Body of pancreas (tissue), 4 donors: ENCODE measurements around the gene PTGDS. TPM values are rescaled to one million over a fixed set of nuclear protein-coding genes. Genes with fewer than 3 reads are reported as not detected.

Source experiments
- ATAC-seq: fragments of 150-250 bp; one replicate; pipeline ENCODE4 v1.9.1; 2016
- DNase-seq, 4 donors: peaks; one replicate each; pipeline ENCODE4 v3.0.0-alpha.2; 2019
- H3K27ac ChIP-seq, 4 donors: fragments of 200-600 bp; sonication (generic); 1 replicate in 3 of 4; 2 replicates in 1 of 4; pipeline versions ENCODE4 v1.5.1 to v1.6.1; 2016 to 2019; ENCODE audit warnings: mild to moderate bottlenecking in 1 of 4, mixed read lengths in 1 of 4, moderate library complexity in 1 of 4
- H3K27me3 ChIP-seq, 2 donors: fragments of 200-600 bp; sonication (generic); one replicate each; pipeline ENCODE4 v1.6.0; 2016; ENCODE audit warnings: mild to moderate bottlenecking in 1 of 2
- H3K36me3 ChIP-seq, 2 donors: fragments of 200-600 bp; sonication (generic); replicated peaks in 1 of 2; 2 replicates each; pipeline ENCODE4 v1.5.1; 2016; ENCODE audit warnings: low read depth in 2 of 2; ENCODE audit not compliant: insufficient read depth in 1 of 2
- H3K4me1 ChIP-seq: fragments of 200-600 bp; sonication (generic); one replicate; pipeline ENCODE4 v1.6.0; 2016
- H3K4me3 ChIP-seq, 2 donors: fragments of 200-600 bp; sonication (generic); 1 replicate in 1 of 2; 2 replicates in 1 of 2; pipeline ENCODE4 v1.5.1; 2016 to 2019
- H3K9me3 ChIP-seq, 3 donors: fragments of 200-600 bp; sonication (generic); 1 replicate in 2 of 3; 2 replicates in 1 of 3; pipeline ENCODE4 v1.5.1; 2016
- CTCF ChIP-seq, 7 experiments: fragments of 450-650 bp in 4 of 7; fragments of 200-600 bp in 3 of 7; sonication (generic) in 3 of 7; IDR thresholded peaks; one replicate each; pipeline ENCODE4 v1.5.1; 2016 to 2019; ENCODE audit warnings: antibody characterized with exemption in 7 of 7
- POLR2A ChIP-seq, 3 donors: fragments of 450-650 bp; IDR thresholded peaks; one replicate each; pipeline ENCODE4 v1.6.1; 2016; ENCODE audit warnings: antibody characterized with exemption in 3 of 3, mild to moderate bottlenecking in 2 of 3
- WGBS, 2 donors: methylation state at CpG; one replicate each; pipeline ENCODE4 v1.1.5; 2017; 5-methylcytosine and 5-hydroxymethylcytosine counted together
- intact Hi-C: fragments of 100-400 bp; cut with DNase I; formaldehyde crosslinking; loops from one replicate; pipeline ENCODE4 v1.15.1; 2023
- total RNA-seq, 2 donors: library from RNA; depleted of rRNA; stranded (reverse); fragments of >200 nt; gene quantifications; one replicate each; pipeline ENCODE4 v1.1.0, GENCODE V29; 2016

Gene PTGDS
- total RNA-seq, 2 donors from 2014 or later, result 17.8 to 48.0 TPM

- intact Hi-C loops, result no loop called here
Measured at GRCh38 chr9:136960938-136961275, 16.4 kb upstream of the PTGDS start.

GRCh38 chr9:136961279-136962065, 15.8 kb upstream of the PTGDS start:
- intact Hi-C loops, result no loop called here
- DNase-seq, result no peak
- H3K4me3 ChIP-seq, result no peak overlapping the region
- 79 to 84% methylated on average over 10 to 23 of the region's 23 CpGs for WGBS, 2 donors
- H3K27ac ChIP-seq, result no peak overlapping the region
- TF ChIP-seq POLR2A (IDR thresholded peaks at IDR 0.05), result no peak
- no peak for TF ChIP-seq CTCF (IDR thresholded peaks at IDR 0.05)
- no peak for ATAC-seq
- H3K36me3 ChIP-seq, result no peaks in the 10 kb centered on the region
- H3K4me1 ChIP-seq, result peaks cover 6% of the 10 kb centered on the region
- no peaks in the 10 kb centered on the region for H3K9me3 ChIP-seq
- H3K27me3 ChIP-seq, result no peaks in the 10 kb centered on the region

More at GRCh38 chr9:136960938-136961275, 16.4 kb upstream of the PTGDS start:
- ATAC-seq, result no peak
- no peaks in the 10 kb centered on the region for H3K9me3 ChIP-seq
- peaks cover under 1% of the 10 kb centered on the region for H3K4me1 ChIP-seq
- H3K4me3 ChIP-seq, result no peak overlapping the region
- no peak for DNase-seq
- H3K36me3 ChIP-seq, result no peaks in the 10 kb centered on the region
- no peaks in the 10 kb centered on the region for H3K27me3 ChIP-seq
- WGBS, 2 donors, result 86 to 87% methylated on average over 3 to 15 of the region's 15 CpGs
- TF ChIP-seq POLR2A (IDR thresholded peaks at IDR 0.05), result no peak
- TF ChIP-seq CTCF (IDR thresholded peaks at IDR 0.05), result no peak
- no peak overlapping the region for H3K27ac ChIP-seq

- 90 to 96% methylated on average over 9 of the region's 9 CpGs for WGBS, 2 donors
- H3K4me1 ChIP-seq, result peaks cover 7% of the 10 kb centered on the region
- no peaks in the 10 kb centered on the region for H3K36me3 ChIP-seq
- DNase-seq (no peak), ATAC-seq (no peak)
- no peak for TF ChIP-seq CTCF (IDR thresholded peaks at IDR 0.05)
- no peak for TF ChIP-seq POLR2A (IDR thresholded peaks at IDR 0.05)
- intact Hi-C loops, result no loop called here
- no peaks in the 10 kb centered on the region for H3K27me3 ChIP-seq
- H3K9me3 ChIP-seq, result no peaks in the 10 kb centered on the region
- no peak overlapping the region for H3K27ac ChIP-seq
- no peak overlapping the region for H3K4me3 ChIP-seq
Measured at GRCh38 chr9:136962163-136962562, 15.1 kb upstream of the PTGDS start.

GRCh38 chr9:136962701-136963248, 14.5 kb upstream of the PTGDS start:
- Histone ChIP-seq H3K27ac (no peak overlapping the region), H3K4me3 (no peak overlapping the region), H3K36me3 (no peaks in the 10 kb centered on the region), H3K9me3 (no peaks in the 10 kb centered on the region), H3K27me3 (no peaks in the 10 kb centered on the region), H3K4me1 (peaks cover 7% of the 10 kb centered on the region)
- no peak for ATAC-seq
- intact Hi-C loops, result no loop called here
- no peak for DNase-seq
- WGBS, 2 donors, result 69 to 85% methylated on average over 4 to 11 of the region's 11 CpGs
- TF ChIP-seq POLR2A (IDR thresholded peaks at IDR 0.05) (no peak), CTCF (IDR thresholded peaks at IDR 0.05) (no peak)

GRCh38 chr9:136963341-136963740, 14.0 kb upstream of the PTGDS start:
- peaks cover 7% of the 10 kb centered on the region for H3K4me1 ChIP-seq
- TF ChIP-seq POLR2A (IDR thresholded peaks at IDR 0.05) (no peak), CTCF (IDR thresholded peaks at IDR 0.05) (no peak)
- H3K36me3 ChIP-seq, result no peaks in the 10 kb centered on the region
- no peak for ATAC-seq
- no peak overlapping the region for H3K27ac ChIP-seq
- WGBS, 2 donors, result 92 to 93% methylated on average over 13 to 15 of the region's 15 CpGs
- no peaks in the 10 kb centered on the region for H3K27me3 ChIP-seq
- DNase-seq, result no peak
- intact Hi-C loops, result no loop called here
- no peaks in the 10 kb centered on the region for H3K9me3 ChIP-seq
- H3K4me3 ChIP-seq, result no peak overlapping the region
